HEK293 (cell line): Measurements from ENCODE around the gene PDAP1.

Experiments used
- ATF2 ChIP-seq: fragments of 450-650 bp; formaldehyde crosslinking; IDR thresholded peaks from 2 replicates; pipeline ENCODE4 v1.5.1; 2016; ENCODE audit warnings: missing biosample characterization, missing genetic modification characterization, low read depth
- BCL11B ChIP-seq: fragments of 450-650 bp; formaldehyde crosslinking; IDR thresholded peaks from 2 replicates; pipeline ENCODE4 v1.5.1; 2016; ENCODE audit warnings: low read depth, missing biosample characterization, missing genetic modification characterization
- IKZF3 ChIP-seq: fragments of 450-650 bp; IDR thresholded peaks from 2 replicates; pipeline ENCODE4 v1.5.0; 2018; ENCODE audit warnings: missing biosample characterization, mild to moderate bottlenecking, missing genetic modification characterization, moderate library complexity
- KLF17 ChIP-seq: fragments of 450-650 bp; formaldehyde crosslinking; IDR thresholded peaks from 2 replicates; pipeline ENCODE4 v1.5.1; 2016; ENCODE audit warnings: missing biosample characterization, missing genetic modification characterization
- RBAK ChIP-seq: fragments of 450-650 bp; formaldehyde crosslinking; IDR thresholded peaks from 2 replicates; pipeline ENCODE4 v1.5.1; 2016; ENCODE audit warnings: missing biosample characterization, missing genetic modification characterization
- SETDB1 ChIP-seq: IDR thresholded peaks from one replicate; pipeline ENCODE4 v1.6.1; 2017; ENCODE audit warnings: mild to moderate bottlenecking, low read length, moderate library complexity, mixed read lengths; ENCODE audit not compliant: insufficient read length
- TSHZ1 ChIP-seq: fragments of 450-650 bp; formaldehyde crosslinking; IDR thresholded peaks from 2 replicates; pipeline ENCODE4 v1.5.1; 2016; ENCODE audit warnings: missing biosample characterization, missing genetic modification characterization, borderline replicate concordance
- ZBTB20 ChIP-seq: fragments of 450-650 bp; formaldehyde crosslinking; IDR thresholded peaks from 2 replicates; pipeline ENCODE4 v1.5.1; 2016; ENCODE audit warnings: missing biosample characterization, missing genetic modification characterization
- ZFHX2 ChIP-seq: fragments of 450-650 bp; formaldehyde crosslinking; conservative IDR thresholded peaks from 2 replicates; pipeline ENCODE4 v1.5.1; 2016; ENCODE audit warnings: missing biosample characterization, missing genetic modification characterization
- ZFP41 ChIP-seq: fragments of 450-650 bp; formaldehyde crosslinking; IDR thresholded peaks from 2 replicates; pipeline ENCODE4 v1.5.1; 2016; ENCODE audit warnings: missing biosample characterization, missing genetic modification characterization, borderline replicate concordance
- ZFP69B ChIP-seq: fragments of 450-650 bp; formaldehyde crosslinking; IDR thresholded peaks from 2 replicates; pipeline ENCODE4 v1.5.1; 2016; ENCODE audit warnings: missing biosample characterization, missing genetic modification characterization
- ZNF10 ChIP-seq: fragments of 450-650 bp; formaldehyde crosslinking; IDR thresholded peaks from 2 replicates; pipeline ENCODE4 v1.5.1; 2017; ENCODE audit warnings: missing biosample characterization, missing genetic modification characterization
- ZNF138 ChIP-seq: fragments of 450-650 bp; formaldehyde crosslinking; IDR thresholded peaks from 2 replicates; pipeline ENCODE4 v1.5.1; 2016; ENCODE audit warnings: missing biosample characterization, missing genetic modification characterization, borderline replicate concordance
- ZNF148 ChIP-seq: fragments of 450-650 bp; formaldehyde crosslinking; IDR thresholded peaks from 2 replicates; pipeline ENCODE4 v1.5.0; 2017; ENCODE audit warnings: missing biosample characterization, missing genetic modification characterization, borderline replicate concordance
- ZNF19 ChIP-seq: fragments of 450-650 bp; formaldehyde crosslinking; IDR thresholded peaks from 2 replicates; pipeline ENCODE4; 2016; ENCODE audit warnings: missing biosample characterization, missing genetic modification characterization, low read depth
- ZNF239 ChIP-seq: fragments of 450-650 bp; formaldehyde crosslinking; IDR thresholded peaks from 2 replicates; pipeline ENCODE4 v1.5.1; 2016; ENCODE audit warnings: missing biosample characterization, missing genetic modification characterization
- ZNF248 ChIP-seq: fragments of 450-650 bp; formaldehyde crosslinking; IDR thresholded peaks from 2 replicates; pipeline ENCODE4 v1.5.1; 2017; ENCODE audit warnings: missing biosample characterization, missing genetic modification characterization
- ZNF324 ChIP-seq: fragments of 450-650 bp; formaldehyde crosslinking; IDR thresholded peaks from 2 replicates; pipeline ENCODE4 v1.5.1; 2016; ENCODE audit warnings: missing biosample characterization, missing genetic modification characterization
- ZNF350 ChIP-seq: fragments of 450-650 bp; formaldehyde crosslinking; IDR thresholded peaks from 2 replicates; pipeline ENCODE4 v1.5.0; 2017; ENCODE audit warnings: missing biosample characterization, mild to moderate bottlenecking, missing genetic modification characterization
- ZNF37A ChIP-seq: fragments of 450-650 bp; IDR thresholded peaks from 2 replicates; pipeline ENCODE4 v1.5.1; 2018; ENCODE audit warnings: missing biosample characterization, missing genetic modification characterization
- ZNF394 ChIP-seq: fragments of 450-650 bp; formaldehyde crosslinking; IDR thresholded peaks from 2 replicates; pipeline ENCODE4 v1.5.1; 2016; ENCODE audit warnings: missing biosample characterization, missing genetic modification characterization, mild to moderate bottlenecking, moderate library complexity, borderline replicate concordance
- ZNF423 ChIP-seq: fragments of 450-650 bp; formaldehyde crosslinking; IDR thresholded peaks from 2 replicates; pipeline ENCODE4 v1.5.1; 2016; ENCODE audit warnings: missing biosample characterization, missing genetic modification characterization
- ZNF449 ChIP-seq: fragments of 450-650 bp; formaldehyde crosslinking; IDR thresholded peaks from 2 replicates; pipeline ENCODE4 v1.5.1; 2017; ENCODE audit warnings: missing biosample characterization, mild to moderate bottlenecking, missing genetic modification characterization, moderate library complexity
- ZNF521 ChIP-seq: fragments of 450-650 bp; formaldehyde crosslinking; IDR thresholded peaks from 2 replicates; pipeline ENCODE4 v1.5.1; 2017; ENCODE audit warnings: missing biosample characterization, mild to moderate bottlenecking, missing genetic modification characterization
- ZNF561 ChIP-seq: fragments of 450-650 bp; IDR thresholded peaks from 2 replicates; pipeline ENCODE4 v1.5.1; 2018; ENCODE audit warnings: missing biosample characterization, missing genetic modification characterization, borderline replicate concordance
- ZNF580 ChIP-seq: fragments of 450-650 bp; formaldehyde crosslinking; IDR thresholded peaks from 2 replicates; pipeline ENCODE4 v1.5.1; 2016; ENCODE audit warnings: missing biosample characterization, missing genetic modification characterization
- ZNF600 ChIP-seq: fragments of 450-650 bp; formaldehyde crosslinking; IDR thresholded peaks from 2 replicates; pipeline ENCODE4 v1.5.1; 2016; ENCODE audit warnings: missing biosample characterization, missing genetic modification characterization
- ZNF629 ChIP-seq: fragments of 450-650 bp; formaldehyde crosslinking; IDR thresholded peaks from 2 replicates; pipeline ENCODE4 v1.5.1; 2017; ENCODE audit warnings: missing biosample characterization, missing genetic modification characterization
- ZNF777 ChIP-seq: fragments of 450-650 bp; formaldehyde crosslinking; IDR thresholded peaks from 2 replicates; pipeline ENCODE4 v1.5.1; 2017; ENCODE audit warnings: missing biosample characterization, missing genetic modification characterization, borderline replicate concordance
- ZNF837 ChIP-seq: fragments of 450-650 bp; formaldehyde crosslinking; IDR thresholded peaks from 2 replicates; pipeline ENCODE4 v1.5.1; 2016; ENCODE audit warnings: missing biosample characterization, missing genetic modification characterization

Gene PDAP1

GRCh38 chr7:99375070-99375807 lies 33.2 kb downstream of the PDAP1 start (continued):
- TF ChIP-seq RBAK (tag by site-specific recombination) (no peak), IKZF3 (tag by site-specific recombination) (peak; percentile 75), ZNF600 (tag by site-specific recombination) (peak; percentile 27; the same call in 1 of the 2 replicates), ZNF138 (tag by site-specific recombination) (no peak), ZNF148 (tag by site-specific recombination) (no peak), ZNF561 (peak; percentile 69; the same call in 1 of the 2 replicates), ZNF350 (tag by site-specific recombination) (no peak), ZNF248 (no peak), ZFHX2 (tag by site-specific recombination) (no peak; the same call in 1 of the 2 replicates), ZNF10 (tag by site-specific recombination) (no peak), ZNF239 (no peak), ATF2 (tag by site-specific recombination) (no peak), ZFP69B (tag by site-specific recombination) (0 out of 2 replicates have a peak, but pooled peaks have one; percentile 25), ZFP41 (tag by site-specific recombination) (no peak), ZNF423 (no peak), ZNF394 (tag by site-specific recombination) (peak; percentile 18; the same call in 1 of the 2 replicates), ZNF449 (0 out of 2 replicates have a peak, but pooled peaks have one; percentile 22), ZNF629 (tag by site-specific recombination) (no peak), ZNF19 (tag by site-specific recombination) (no peak), ZNF837 (tag by site-specific recombination) (no peak), TSHZ1 (no peak), ZBTB20 (tag by site-specific recombination) (peak; percentile 67; the same call in 1 of the 2 replicates), BCL11B (tag by site-specific recombination) (no peak), ZNF521 (no peak), ZNF580 (no peak), KLF17 (0 out of 2 replicates have a peak, but pooled peaks have one; percentile 27), ZNF37A (tag by site-specific recombination) (no peak), ZNF324 (tag by site-specific recombination) (no peak), ZNF777 (tag by site-specific recombination) (no peak), SETDB1 (no peak)
